Stimulated activated CD8-positive, alpha-beta memory T cell treated with anti-CD3 and anti-CD28 coated beads, Interleukin-15, amount 100 ng/mL, for 1 hour (primary cell): ENCODE data around the gene CCDC178.

Experiments
- DNase-seq: peaks from one replicate; pipeline ENCODE4 v3.0.0-alpha.2; 2020; ENCODE audit warnings: low read depth

Gene CCDC178

GRCh38 chr18:32911660-32912284 lies 528.7 kb downstream of the CCDC178 start:
- no peak for DNase-seq

DNA sequence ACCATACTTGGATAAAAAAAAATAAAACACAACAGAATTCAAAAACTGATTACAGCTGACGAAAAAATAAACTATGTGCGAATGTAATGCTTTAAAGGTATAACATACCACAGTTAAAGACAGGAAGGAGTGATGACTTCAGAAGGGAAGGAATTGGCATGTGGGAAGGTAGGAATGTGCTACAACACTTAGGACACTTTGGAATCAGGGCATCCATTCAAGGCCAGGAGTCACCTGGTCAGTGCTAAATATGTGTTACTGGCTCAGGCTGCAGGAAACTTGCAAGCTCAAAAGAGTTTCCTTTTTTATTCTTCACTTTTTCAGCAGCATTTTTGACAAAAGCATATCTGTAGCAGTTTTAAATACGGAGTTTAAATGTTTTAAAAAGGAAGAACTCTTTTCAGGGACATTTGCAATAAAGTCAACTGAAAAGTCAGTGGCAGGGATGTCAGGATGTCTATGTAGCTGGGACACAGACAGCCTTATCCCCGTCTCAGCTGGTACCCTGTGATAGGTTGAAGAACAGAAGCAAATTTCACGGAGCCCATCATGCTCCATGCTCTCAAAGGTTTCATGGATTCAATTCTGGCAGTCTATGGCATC lies 529.7 kb downstream of the CCDC178 start:
- DNase-seq = no peak

GRCh38 chr18:32909798-32910561 lies 530.5 kb downstream of the CCDC178 start:
- DNase-seq = no peak

- no peak for DNase-seq
Observed at GRCh38 chr18:32908424-32908805, 532.1 kb downstream of the CCDC178 start.

- no peak for DNase-seq
Observed at GRCh38 chr18:32907648-32908423, 532.7 kb downstream of the CCDC178 start.

GRCh38 chr18:32907311-32907585 lies 533.3 kb downstream of the CCDC178 start:
- DNase-seq = no peak

DNA sequence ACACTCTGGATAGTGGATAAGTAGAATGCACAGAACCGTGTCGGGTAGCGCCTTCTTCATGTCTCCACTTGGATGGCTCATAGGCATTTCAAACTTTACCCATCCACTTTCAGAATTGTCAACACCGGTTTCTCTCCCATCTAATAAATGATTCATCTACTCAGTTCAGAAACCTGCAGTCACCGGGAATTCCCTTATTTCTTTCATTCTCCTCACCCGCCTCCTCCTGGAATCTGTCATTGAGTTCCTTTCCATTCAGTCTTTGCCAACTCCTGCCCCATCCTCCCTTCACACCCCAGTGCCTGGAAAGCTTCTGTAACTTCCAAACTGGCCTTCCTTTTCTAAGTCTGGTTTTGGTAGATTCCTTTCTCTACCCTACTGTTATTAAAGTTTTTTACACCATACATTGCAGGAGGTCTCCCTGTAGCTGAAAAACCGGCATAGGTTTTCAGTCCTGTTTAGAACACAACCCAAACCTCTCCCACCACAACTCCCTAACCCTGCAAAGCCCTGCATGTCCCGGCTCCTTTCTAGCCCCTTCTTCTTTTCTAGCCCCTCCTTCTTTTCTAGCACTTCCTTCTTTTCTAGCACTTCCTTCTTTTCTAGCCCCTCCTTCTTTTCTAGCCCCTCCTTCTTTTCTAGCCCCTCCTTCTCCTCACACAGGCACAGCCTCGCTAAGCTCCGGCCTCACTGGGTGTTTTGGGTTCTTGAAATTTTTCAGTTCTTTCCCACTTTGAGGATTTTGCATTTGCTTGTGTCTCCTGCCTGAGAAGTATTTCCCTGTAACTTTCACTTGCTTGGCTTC lies 533.8 kb downstream of the CCDC178 start:
- DNase-seq = no peak

- DNase-seq = no peak
Observed at GRCh38 chr18:32905651-32906050, 534.9 kb downstream of the CCDC178 start.

DNA sequence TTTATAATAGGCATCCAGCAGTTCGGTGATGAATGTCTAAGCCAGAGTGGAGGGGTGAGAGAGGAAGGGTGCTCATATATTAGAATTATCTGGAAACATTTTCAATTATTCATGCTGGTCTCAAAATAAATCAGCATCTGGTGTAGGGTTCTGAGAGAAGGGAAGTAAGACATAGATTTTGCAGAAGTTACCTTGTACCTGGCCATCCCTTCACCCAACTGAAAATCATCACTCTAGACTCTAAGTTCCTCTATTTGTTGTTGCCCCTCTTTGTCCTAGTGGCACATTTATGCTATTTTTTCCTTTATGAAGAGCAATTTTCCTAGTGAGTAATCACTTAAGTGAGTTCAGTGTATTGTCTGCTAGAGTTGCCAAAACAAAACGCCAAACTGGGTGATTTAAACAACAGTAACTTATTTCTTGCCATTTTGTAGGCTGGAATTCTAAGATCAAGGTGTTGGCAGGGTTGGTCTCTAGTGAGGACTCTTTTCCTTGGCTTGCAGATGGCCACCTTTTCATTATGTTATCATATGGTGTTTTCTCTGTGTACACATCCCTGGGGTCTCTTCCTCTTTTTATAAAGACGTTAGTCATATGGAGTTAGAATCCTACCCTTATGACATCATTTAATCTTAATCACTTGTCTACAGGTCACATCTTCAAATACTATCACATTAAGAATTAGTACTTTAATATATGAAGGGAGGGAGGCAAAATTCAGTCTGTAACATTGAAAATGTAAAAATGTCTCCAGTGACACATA lies 537.8 kb downstream of the CCDC178 start:
- no peak for DNase-seq

GRCh38 chr18:32899819-32900218 lies 540.7 kb downstream of the CCDC178 start:
- no peak for DNase-seq

GRCh38 chr18:32896776-32897547 lies 543.6 kb downstream of the CCDC178 start:
- no peak for DNase-seq

GRCh38 chr18:32893915-32894314 lies 546.6 kb downstream of the CCDC178 start:
- DNase-seq = no peak

DNA sequence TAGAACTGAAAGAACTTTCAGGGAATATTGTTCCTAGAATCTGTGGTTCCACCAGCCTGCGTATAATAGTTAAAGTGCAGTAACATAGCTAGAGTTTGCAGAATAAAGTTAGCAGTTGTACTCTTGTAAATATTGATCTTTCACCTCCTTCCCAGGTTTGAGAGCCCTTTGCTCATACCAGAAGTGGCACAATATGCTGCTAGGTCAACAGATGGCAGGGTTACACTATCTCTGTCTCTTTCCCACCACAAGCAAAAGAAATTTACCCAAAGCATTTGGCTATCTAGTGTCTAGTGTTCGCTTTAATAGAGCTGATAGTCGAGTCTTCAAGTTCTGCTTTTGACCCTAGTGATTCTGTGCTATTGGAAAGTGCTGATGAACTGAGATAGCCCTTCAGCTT lies 548.7 kb downstream of the CCDC178 start:
- no peak for DNase-seq

DNA sequence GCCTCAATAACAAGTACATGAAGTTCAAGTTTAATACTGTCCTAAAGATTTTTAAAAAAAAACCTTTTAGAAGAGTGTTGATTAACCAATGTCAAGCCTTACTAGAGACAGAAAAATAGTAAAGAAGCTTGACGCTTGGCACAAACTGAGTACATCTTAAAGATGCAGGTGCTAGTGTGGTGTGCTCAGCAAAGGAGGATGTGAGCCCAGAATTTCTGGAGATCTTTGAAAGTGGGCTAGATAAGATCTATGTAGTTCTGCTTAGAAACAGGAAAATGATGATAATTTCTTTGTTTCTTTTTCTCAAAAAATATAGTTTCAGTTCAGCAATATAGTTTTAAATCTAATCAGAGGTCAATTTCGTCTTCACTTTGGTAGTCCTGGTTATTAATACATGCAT lies 549.4 kb downstream of the CCDC178 start:
- DNase-seq = no peak

GRCh38 chr18:32889615-32890593 lies 550.6 kb downstream of the CCDC178 start:
- no peak for DNase-seq

DNA sequence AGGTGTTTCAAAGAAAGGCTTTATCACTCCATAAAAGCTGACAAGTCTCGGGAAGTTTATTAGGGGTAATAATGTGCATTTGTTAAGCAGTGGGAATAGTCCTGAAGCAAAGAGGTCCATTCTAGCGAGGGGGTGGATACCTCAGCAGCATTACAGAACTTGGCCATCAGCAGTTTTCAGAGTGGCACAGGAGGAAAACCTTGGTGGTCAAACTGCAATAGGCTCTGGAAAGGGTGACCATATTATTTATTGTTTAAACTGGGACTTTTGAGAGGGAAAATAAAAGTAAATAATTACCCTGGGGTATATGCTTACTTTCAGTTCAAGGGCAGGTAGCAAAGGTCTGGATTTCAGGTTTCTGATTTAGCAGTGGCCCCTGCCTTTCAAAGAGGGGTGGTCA lies 552.2 kb downstream of the CCDC178 start:
- no peak for DNase-seq
